K562 (cell line): ENCODE measurements around the gene FADS6. TPM values are rescaled to one million over a fixed set of nuclear protein-coding genes. Genes with fewer than 3 reads are reported as not detected.

ENCODE experiments used
- ADNP ChIP-seq: fragments of 200-800 bp; sonication (Bioruptor generic); IDR thresholded peaks from 2 replicates; pipeline ENCODE4 v1.6.1; 2016; ENCODE audit warnings: missing genetic modification characterization, missing compliant biosample characterization
- ESRRB ChIP-seq: fragments of 250-450 bp; sonication (Bioruptor Pico); IDR thresholded peaks from 2 replicates; pipeline ENCODE4 v1.5.0; 2020; ENCODE audit warnings: mild to moderate bottlenecking, moderate library complexity, borderline replicate concordance
- EWSR1 ChIP-seq: fragments of 450-650 bp; IDR thresholded peaks from 2 replicates; pipeline ENCODE4 v1.6.1; 2018; ENCODE audit warnings: borderline replicate concordance, mild to moderate bottlenecking, low read depth, moderate library complexity; ENCODE audit not compliant: partially characterized antibody
- HCFC1 ChIP-seq: IDR thresholded peaks from 2 replicates; pipeline ENCODE4 v1.6.1; 2012; ENCODE audit warnings: low read depth, low read length, improper control_type of control experiment
- HNRNPL ChIP-seq: fragments of 200-400 bp; formaldehyde crosslinking; IDR thresholded peaks from 2 replicates; pipeline ENCODE4 v1.6.1; 2017; ENCODE audit warnings: low read depth, mild to moderate bottlenecking, low read length
- KAT7 ChIP-seq: sonication (generic); formaldehyde crosslinking; IDR thresholded peaks from 2 replicates; pipeline ENCODE4 v1.8.0; 2022; ENCODE audit warnings: missing genetic modification reagents, mild to moderate bottlenecking, borderline replicate concordance
- KDM5B ChIP-seq: fragments of 200-600 bp; sonication (generic); IDR thresholded peaks from 2 replicates; pipeline ENCODE4 v1.6.1; 2012; ENCODE audit warnings: low read depth, mild to moderate bottlenecking, moderate library complexity, low read length, control low read depth, inconsistent platforms; ENCODE audit not compliant: insufficient replicate concordance
- NFATC3 ChIP-seq: fragments of 450-650 bp; IDR thresholded peaks from 2 replicates; pipeline ENCODE4 v1.6.1; 2017; ENCODE audit warnings: mild to moderate bottlenecking
- POLR2H ChIP-seq: IDR thresholded peaks from 2 replicates; pipeline ENCODE4 v1.6.1; 2016; ENCODE audit warnings: missing genetic modification characterization, low read depth, mild to moderate bottlenecking, control low read depth, missing compliant biosample characterization, moderate library complexity
- SMAD1 ChIP-seq: fragments of 150-350 bp; IDR thresholded peaks from 2 replicates; pipeline ENCODE4 v1.6.1; 2014; ENCODE audit warnings: low read length, low read depth; ENCODE audit not compliant: partially characterized antibody
- STAT5A ChIP-seq: IDR thresholded peaks from 2 replicates; pipeline ENCODE4 v1.6.1; 2012; ENCODE audit warnings: low read length, inconsistent platforms, borderline replicate concordance
- TARDBP ChIP-seq: fragments of 450-650 bp; IDR thresholded peaks from 2 replicates; pipeline ENCODE4 v1.6.1; 2016
- ZNF436 ChIP-seq: fragments of 250-450, 450-650 bp; sonication (Bioruptor Pico); formaldehyde crosslinking; IDR thresholded peaks from 2 replicates; pipeline ENCODE4 v1.7.0; 2020; ENCODE audit warnings: mild to moderate bottlenecking
- ZNF764 ChIP-seq: fragments of 250-450 bp; sonication (Bioruptor Pico); IDR thresholded peaks from 2 replicates; pipeline ENCODE4 v1.4.0; 2020; ENCODE audit warnings: low read depth, mild to moderate bottlenecking, moderate library complexity
- polyA plus RNA-seq, 8 experiments: library from polyadenylated mRNA; depleted of rRNA in 4 of 8; stranded (reverse) in 5 of 8; unstranded in 3 of 8; fragments of >200 nt; fragmentation: Nextera tagmentation in 2 of 8; fragmentation: Illumina TruSeq in 1 of 8; extraction: Ambion mirVana in 2 of 8; extraction: Trizol in 1 of 8; gene quantifications; 2 replicates each; pipeline versions ENCODE4 v1.2.1 to v1.2.3, GENCODE V29; 2011 to 2014; ENCODE audit warnings: inconsistent platforms in 1 of 8, missing spikeins in 1 of 8
- total RNA-seq, 7 experiments: library from RNA; depleted of rRNA in 6 of 7; stranded (reverse); fragments of >200 nt in 6 of 7; fragmentation: Illumina TruSeq in 2 of 7; extraction: Trizol in 2 of 7; gene quantifications; 2 replicates each; pipeline versions ENCODE4 v1.2.1 to v1.2.3, GENCODE V29; 2011 to 2021; ENCODE audit warnings: low replicate concordance in 1 of 7
- TF ChIP-seq, protein P1 (sequence below): fragments of 450-650 bp; IDR thresholded peaks from 2 replicates; pipeline ENCODE4 v1.6.1; 2016; ENCODE audit warnings: borderline replicate concordance
- TF ChIP-seq, protein P2 (sequence below), 2 experiments: IDR thresholded peaks in 1 of 2; conservative IDR thresholded peaks in 1 of 2; 2 replicates each; pipeline ENCODE4 v1.6.1; 2016; ENCODE audit warnings: low read depth in 2 of 2, mild to moderate bottlenecking in 1 of 2, missing compliant biosample characterization in 1 of 2, missing genetic modification characterization in 1 of 2, moderate library complexity in 1 of 2
- TF ChIP-seq, protein P3 (sequence below): sonication (generic); formaldehyde crosslinking; IDR thresholded peaks from 2 replicates; pipeline ENCODE4 v1.8.0; 2023; ENCODE audit warnings: missing genetic modification reagents, mild to moderate bottlenecking, borderline replicate concordance

Gene FADS6
- total and polyA plus RNA-seq, 9 of the 15 experiments (the other 6 are each of a cell fraction or from before 2014, with no cell fraction given), result 0.18 to 0.22 TPM; not detected in 7

GRCh38 chr17:74875977-74876593, 17.3 kb downstream of the FADS6 start (continued):
- TF ChIP-seq, protein P1, sequence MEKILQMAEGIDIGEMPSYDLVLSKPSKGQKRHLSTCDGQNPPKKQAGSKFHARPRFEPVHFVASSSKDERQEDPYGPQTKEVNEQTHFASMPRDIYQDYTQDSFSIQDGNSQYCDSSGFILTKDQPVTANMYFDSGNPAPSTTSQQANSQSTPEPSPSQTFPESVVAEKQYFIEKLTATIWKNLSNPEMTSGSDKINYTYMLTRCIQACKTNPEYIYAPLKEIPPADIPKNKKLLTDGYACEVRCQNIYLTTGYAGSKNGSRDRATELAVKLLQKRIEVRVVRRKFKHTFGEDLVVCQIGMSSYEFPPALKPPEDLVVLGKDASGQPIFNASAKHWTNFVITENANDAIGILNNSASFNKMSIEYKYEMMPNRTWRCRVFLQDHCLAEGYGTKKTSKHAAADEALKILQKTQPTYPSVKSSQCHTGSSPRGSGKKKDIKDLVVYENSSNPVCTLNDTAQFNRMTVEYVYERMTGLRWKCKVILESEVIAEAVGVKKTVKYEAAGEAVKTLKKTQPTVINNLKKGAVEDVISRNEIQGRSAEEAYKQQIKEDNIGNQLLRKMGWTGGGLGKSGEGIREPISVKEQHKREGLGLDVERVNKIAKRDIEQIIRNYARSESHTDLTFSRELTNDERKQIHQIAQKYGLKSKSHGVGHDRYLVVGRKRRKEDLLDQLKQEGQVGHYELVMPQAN, result no peak
- TF ChIP-seq, protein P2, sequence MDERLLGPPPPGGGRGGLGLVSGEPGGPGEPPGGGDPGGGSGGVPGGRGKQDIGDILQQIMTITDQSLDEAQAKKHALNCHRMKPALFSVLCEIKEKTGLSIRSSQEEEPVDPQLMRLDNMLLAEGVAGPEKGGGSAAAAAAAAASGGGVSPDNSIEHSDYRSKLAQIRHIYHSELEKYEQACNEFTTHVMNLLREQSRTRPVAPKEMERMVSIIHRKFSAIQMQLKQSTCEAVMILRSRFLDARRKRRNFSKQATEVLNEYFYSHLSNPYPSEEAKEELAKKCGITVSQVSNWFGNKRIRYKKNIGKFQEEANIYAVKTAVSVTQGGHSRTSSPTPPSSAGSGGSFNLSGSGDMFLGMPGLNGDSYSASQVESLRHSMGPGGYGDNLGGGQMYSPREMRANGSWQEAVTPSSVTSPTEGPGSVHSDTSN (CRISPR knock-in tag; IDR thresholded peaks at IDR 0.05; ENCODE audit: low read depth), result no peak
- TF ChIP-seq, protein P2 (tag; conservative IDR thresholded peaks at IDR 0.05; ENCODE audit: low read depth), result peak; percentile 73
- TF ChIP-seq POLR2H (no peak), KAT7 (CRISPR knock-in tag) (no peak), ZNF436 (no peak), EWSR1 (no peak), TARDBP (no peak), SMAD1 (no peak), HCFC1 (no peak), NFATC3 (no peak), STAT5A (no peak; the same call in 1 of the 2 replicates), KDM5B (no peak), ESRRB (0 out of 2 replicates have a peak, but pooled peaks have one; percentile 61), HNRNPL (no peak), ADNP (tag) (no peak), ZNF764 (no peak)
- TF ChIP-seq, protein P3, sequence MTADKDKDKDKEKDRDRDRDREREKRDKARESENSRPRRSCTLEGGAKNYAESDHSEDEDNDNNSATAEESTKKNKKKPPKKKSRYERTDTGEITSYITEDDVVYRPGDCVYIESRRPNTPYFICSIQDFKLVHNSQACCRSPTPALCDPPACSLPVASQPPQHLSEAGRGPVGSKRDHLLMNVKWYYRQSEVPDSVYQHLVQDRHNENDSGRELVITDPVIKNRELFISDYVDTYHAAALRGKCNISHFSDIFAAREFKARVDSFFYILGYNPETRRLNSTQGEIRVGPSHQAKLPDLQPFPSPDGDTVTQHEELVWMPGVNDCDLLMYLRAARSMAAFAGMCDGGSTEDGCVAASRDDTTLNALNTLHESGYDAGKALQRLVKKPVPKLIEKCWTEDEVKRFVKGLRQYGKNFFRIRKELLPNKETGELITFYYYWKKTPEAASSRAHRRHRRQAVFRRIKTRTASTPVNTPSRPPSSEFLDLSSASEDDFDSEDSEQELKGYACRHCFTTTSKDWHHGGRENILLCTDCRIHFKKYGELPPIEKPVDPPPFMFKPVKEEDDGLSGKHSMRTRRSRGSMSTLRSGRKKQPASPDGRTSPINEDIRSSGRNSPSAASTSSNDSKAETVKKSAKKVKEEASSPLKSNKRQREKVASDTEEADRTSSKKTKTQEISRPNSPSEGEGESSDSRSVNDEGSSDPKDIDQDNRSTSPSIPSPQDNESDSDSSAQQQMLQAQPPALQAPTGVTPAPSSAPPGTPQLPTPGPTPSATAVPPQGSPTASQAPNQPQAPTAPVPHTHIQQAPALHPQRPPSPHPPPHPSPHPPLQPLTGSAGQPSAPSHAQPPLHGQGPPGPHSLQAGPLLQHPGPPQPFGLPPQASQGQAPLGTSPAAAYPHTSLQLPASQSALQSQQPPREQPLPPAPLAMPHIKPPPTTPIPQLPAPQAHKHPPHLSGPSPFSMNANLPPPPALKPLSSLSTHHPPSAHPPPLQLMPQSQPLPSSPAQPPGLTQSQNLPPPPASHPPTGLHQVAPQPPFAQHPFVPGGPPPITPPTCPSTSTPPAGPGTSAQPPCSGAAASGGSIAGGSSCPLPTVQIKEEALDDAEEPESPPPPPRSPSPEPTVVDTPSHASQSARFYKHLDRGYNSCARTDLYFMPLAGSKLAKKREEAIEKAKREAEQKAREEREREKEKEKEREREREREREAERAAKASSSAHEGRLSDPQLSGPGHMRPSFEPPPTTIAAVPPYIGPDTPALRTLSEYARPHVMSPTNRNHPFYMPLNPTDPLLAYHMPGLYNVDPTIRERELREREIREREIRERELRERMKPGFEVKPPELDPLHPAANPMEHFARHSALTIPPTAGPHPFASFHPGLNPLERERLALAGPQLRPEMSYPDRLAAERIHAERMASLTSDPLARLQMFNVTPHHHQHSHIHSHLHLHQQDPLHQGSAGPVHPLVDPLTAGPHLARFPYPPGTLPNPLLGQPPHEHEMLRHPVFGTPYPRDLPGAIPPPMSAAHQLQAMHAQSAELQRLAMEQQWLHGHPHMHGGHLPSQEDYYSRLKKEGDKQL, result no peak
